Measurements from ENCODE around the gene AP5Z1. TPM values are rescaled to one million over a fixed set of nuclear protein-coding genes. Genes with fewer than 3 reads are reported as not detected.
A peak's percentile ranks its signal among the peaks of the same experiment; 100 is the strongest.

The AP5Z1 gene
- total RNA-seq, 1 experiment from 2014 or later: 38.3 TPM

- WGBS (ENCODE audit: extremely low coverage, insufficient read length, low lambda C conversion rate): no CpG with 5 or more reads among the region's 37 CpGs
- no peak overlapping the region for H3K27ac Mint-ChIP-seq
Observed at GRCh38 chr7:4808565-4808964, 33.1 kb downstream of the AP5Z1 start.

More at GRCh38 chr7:4808565-4808964, 33.1 kb downstream of the AP5Z1 start:
- no peak overlapping the region for H3K27ac ChIP-seq (ENCODE audit: insufficient read length, low read depth, low read length)
- Mint-ChIP-seq H3K4me1 (peaks cover 6 to 20% of the 10 kb centered on the region in 2 experiments), H3K9me3 (peaks cover 1 to 6% of the 10 kb centered on the region in 2 experiments; a peak in 2 of 5 replicates), H3K36me3 (ENCODE audit: insufficient read depth in 1 of 3, low read depth in 3 of 3) (peaks cover 0 to 10% (median 0%) of the 10 kb centered on the region in 3 experiments; a peak in 2 of 7 replicates), H3K27me3 (ENCODE audit: low read depth) (peaks cover 14% of the 10 kb centered on the region), H3K4me3 (no peak overlapping the region)
- no peak overlapping the region for H3K23ac ChIP-seq (ENCODE audit: insufficient read length, low read depth, low read length)
- H3K27me3 ChIP-seq (ENCODE audit: insufficient read depth, low read length): no peaks in the 10 kb centered on the region
- no peak overlapping the region; the same call in 1 of the 2 replicates for H3K14ac ChIP-seq (ENCODE audit: insufficient read depth, low read length)
- H2AK5ac ChIP-seq (ENCODE audit: insufficient read length, low read length): no peak overlapping the region
- H2BK120ac ChIP-seq (ENCODE audit: low read depth, low read length, poor library complexity, severe bottlenecking): no peak overlapping the region
- no peak overlapping the region for H4K5ac ChIP-seq (ENCODE audit: insufficient read length, low read depth, low read length)
- no peak overlapping the region for H2BK5ac ChIP-seq (ENCODE audit: insufficient read length, low read length)
- no peak overlapping the region for H4K91ac ChIP-seq (ENCODE audit: insufficient read length, low read depth, low read length)
- no peaks in the 10 kb centered on the region for H3K9me3 ChIP-seq (ENCODE audit: control insufficient read depth, low read depth, low read length)
- H3T11ph ChIP-seq (ENCODE audit: low read length): no peak overlapping the region
- DNase-seq: peak; percentile 19
- H2AFZ ChIP-seq (ENCODE audit: low read length): no peak overlapping the region
- no peak overlapping the region for H3K18ac ChIP-seq (ENCODE audit: insufficient read length, low read depth, low read length)
- TF ChIP-seq CTCF (conservative IDR thresholded peaks at IDR 0.05): no peak
- no peaks in the 10 kb centered on the region for H3K23me2 ChIP-seq (ENCODE audit: insufficient read length, low read depth, low read length, poor library complexity, severe bottlenecking)
- H2BK20ac ChIP-seq (ENCODE audit: low read depth, low read length, poor library complexity, severe bottlenecking): no peak overlapping the region
- H2BK15ac ChIP-seq (ENCODE audit: low read depth, low read length): no peak overlapping the region
- H3K79me1 ChIP-seq (ENCODE audit: insufficient read depth, low read depth, low read length, poor library complexity, severe bottlenecking): no peaks in the 10 kb centered on the region
- H3K4me2 ChIP-seq (ENCODE audit: insufficient read depth, insufficient read length, low read length): no peak overlapping the region
- no peak overlapping the region for H3K56ac ChIP-seq (ENCODE audit: insufficient read length, low read depth, low read length)
- H4K8ac ChIP-seq (replicated peaks; ENCODE audit: insufficient read length, low read depth, low read length): no peak overlapping the region
- no peaks in the 10 kb centered on the region for H4K20me1 ChIP-seq (ENCODE audit: control insufficient read depth, insufficient read depth, insufficient read length)
- H3K4ac ChIP-seq (ENCODE audit: low read depth, low read length): no peak overlapping the region
- H3K9ac ChIP-seq (ENCODE audit: extremely low read depth, insufficient read length, low read length): no peak overlapping the region
- H2BK12ac ChIP-seq (ENCODE audit: insufficient read length, low read depth, low read length): no peak overlapping the region
- H3K4me1 ChIP-seq (ENCODE audit: insufficient read depth, low read length): no peaks in the 10 kb centered on the region
- H3K79me2 ChIP-seq (ENCODE audit: insufficient read depth, low read length): no peaks in the 10 kb centered on the region

Measured in H9 (cell line).